Uterus (tissue), 2 donors: ENCODE data around the gene ABCA13.

Experiments
- POLR2A ChIP-seq, 2 donors: fragments of 450-650 bp; IDR thresholded peaks; one replicate each; pipeline ENCODE4 v1.6.1; 2016; ENCODE audit warnings: antibody characterized with exemption in 2 of 2, mild to moderate bottlenecking in 1 of 2, moderate library complexity in 1 of 2
- TF ChIP-seq, protein P1 (sequence below), 4 experiments: fragments of 200-600 bp in 2 of 4; fragments of 450-650 bp in 2 of 4; sonication (generic) in 2 of 4; IDR thresholded peaks; one replicate each; pipeline ENCODE4 v1.5.1; 2016 to 2019; ENCODE audit warnings: antibody characterized with exemption in 4 of 4, mild to moderate bottlenecking in 2 of 4, moderate library complexity in 1 of 4

DNA sequence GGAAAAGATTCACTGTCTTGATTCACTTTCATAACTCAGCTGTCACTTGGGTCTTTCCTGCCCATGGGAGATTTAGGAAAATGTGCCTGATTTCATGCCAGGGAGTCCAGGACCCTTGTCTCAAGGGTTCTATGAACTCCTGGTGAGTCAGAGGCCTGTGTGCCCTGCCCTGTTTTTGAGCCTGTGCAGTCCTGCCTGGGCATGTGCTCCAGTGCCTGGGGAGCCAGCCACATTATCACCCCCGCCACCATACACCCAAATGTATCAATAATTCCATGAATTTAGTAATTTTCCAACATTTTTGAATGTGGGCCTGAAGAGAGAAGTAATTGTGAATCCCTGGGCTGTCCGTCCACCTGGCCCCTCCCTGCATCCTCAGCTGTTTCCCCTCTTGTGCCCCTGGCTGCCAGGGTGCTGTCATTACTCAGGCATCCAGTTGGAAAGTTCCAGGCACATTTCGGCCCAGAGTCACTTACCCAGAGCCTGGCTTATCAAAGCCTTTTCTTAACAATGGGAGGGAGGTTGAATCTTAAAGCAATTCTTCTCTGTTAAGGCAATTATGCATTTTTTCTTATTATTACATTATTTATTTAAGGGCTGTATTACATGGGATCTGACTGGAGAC, 465.2 kb downstream of the ABCA13 start:
- TF ChIP-seq, protein P1, sequence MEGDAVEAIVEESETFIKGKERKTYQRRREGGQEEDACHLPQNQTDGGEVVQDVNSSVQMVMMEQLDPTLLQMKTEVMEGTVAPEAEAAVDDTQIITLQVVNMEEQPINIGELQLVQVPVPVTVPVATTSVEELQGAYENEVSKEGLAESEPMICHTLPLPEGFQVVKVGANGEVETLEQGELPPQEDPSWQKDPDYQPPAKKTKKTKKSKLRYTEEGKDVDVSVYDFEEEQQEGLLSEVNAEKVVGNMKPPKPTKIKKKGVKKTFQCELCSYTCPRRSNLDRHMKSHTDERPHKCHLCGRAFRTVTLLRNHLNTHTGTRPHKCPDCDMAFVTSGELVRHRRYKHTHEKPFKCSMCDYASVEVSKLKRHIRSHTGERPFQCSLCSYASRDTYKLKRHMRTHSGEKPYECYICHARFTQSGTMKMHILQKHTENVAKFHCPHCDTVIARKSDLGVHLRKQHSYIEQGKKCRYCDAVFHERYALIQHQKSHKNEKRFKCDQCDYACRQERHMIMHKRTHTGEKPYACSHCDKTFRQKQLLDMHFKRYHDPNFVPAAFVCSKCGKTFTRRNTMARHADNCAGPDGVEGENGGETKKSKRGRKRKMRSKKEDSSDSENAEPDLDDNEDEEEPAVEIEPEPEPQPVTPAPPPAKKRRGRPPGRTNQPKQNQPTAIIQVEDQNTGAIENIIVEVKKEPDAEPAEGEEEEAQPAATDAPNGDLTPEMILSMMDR (IDR thresholded peaks at IDR 0.05) = no peak
- TF ChIP-seq POLR2A (IDR thresholded peaks at IDR 0.05) = no peak
